Kidney epithelial cell (primary cell): ENCODE results near the gene STK16. TPM values are rescaled to one million over a fixed set of nuclear protein-coding genes. Genes with fewer than 3 reads are reported as not detected.
"Not testable (repeated sequence)": the region's sequence is repeated elsewhere in the genome, so short reads cannot be mapped to it uniquely, and the experiment has no call there.

Experiments used
- DNase-seq: peaks from one replicate; pipeline ENCODE4 v3.0.0-alpha.2; 2010; ENCODE audit warnings: low read depth
- H3K27me3 ChIP-seq: 2 replicates; pipeline ENCODE4 v1.6.0; 2011; ENCODE audit warnings: low read length; ENCODE audit not compliant: control insufficient read depth, insufficient read depth
- H3K36me3 ChIP-seq: 2 replicates; pipeline ENCODE4 v1.5.1; 2011; ENCODE audit warnings: low read length; ENCODE audit not compliant: control insufficient read depth, insufficient read depth
- H3K4me3 ChIP-seq: 2 replicates; pipeline ENCODE4 v1.5.1; 2011; ENCODE audit warnings: low read depth, mild to moderate bottlenecking, control low read depth, low read length
- CTCF ChIP-seq: IDR thresholded peaks from 2 replicates; pipeline ENCODE4 v1.5.1; 2011; ENCODE audit warnings: mild to moderate bottlenecking, moderate library complexity, low read length, control low read depth, inconsistent platforms; ENCODE audit not compliant: insufficient read depth, poor library complexity, severe bottlenecking
- total RNA-seq: library from RNA; depleted of rRNA; stranded (reverse); fragments of >200 nt; gene quantifications from 2 replicates; pipeline ENCODE4 v1.2.3, GENCODE V29; 2015

STK16 gene
- total RNA-seq, 1 donor from 2014 or later, result 30.0 TPM

- no peak for TF ChIP-seq CTCF
- DNase-seq, result no peak
- H3K27me3 ChIP-seq, result no peaks in the 10 kb centered on the region
- no peaks in the 10 kb centered on the region for H3K36me3 ChIP-seq
- H3K4me3 ChIP-seq, result no peak overlapping the region
These were observed 41.3 kb downstream of the STK16 start for GRCh38 chr2:219286436-219287115.

- not testable (repeated sequence) for DNase-seq, H3K4me3 ChIP-seq, H3K27me3 ChIP-seq, H3K36me3 ChIP-seq
These were observed 41.8 kb downstream of the STK16 start for GRCh38 chr2:219287116-219287440.

- no peak for DNase-seq
- Histone ChIP-seq H3K27me3 (no peaks in the 10 kb centered on the region), H3K36me3 (no peaks in the 10 kb centered on the region), H3K4me3 (no peak overlapping the region)
- no peak for TF ChIP-seq CTCF
These were observed 42.4 kb downstream of the STK16 start for GRCh38 chr2:219287580-219288265.

- Histone ChIP-seq H3K36me3 (no peaks in the 10 kb centered on the region), H3K4me3 (no peak overlapping the region), H3K27me3 (no peaks in the 10 kb centered on the region)
- DNase-seq, result no peak
- TF ChIP-seq CTCF, result no peak
These were observed 43.9 kb downstream of the STK16 start for GRCh38 chr2:219289195-219289536.

GRCh38 chr2:219289537-219290361 lies 44.5 kb downstream of the STK16 start:
- DNase-seq, result no peak
- H3K36me3 ChIP-seq, result no peaks in the 10 kb centered on the region
- no peak overlapping the region for H3K4me3 ChIP-seq
- no peak for TF ChIP-seq CTCF
- H3K27me3 ChIP-seq, result no peaks in the 10 kb centered on the region

- no peaks in the 10 kb centered on the region for H3K27me3 ChIP-seq
- H3K4me3 ChIP-seq, result no peak overlapping the region
- no peak for DNase-seq
- H3K36me3 ChIP-seq, result no peaks in the 10 kb centered on the region
- no peak for TF ChIP-seq CTCF
These were observed 45.3 kb downstream of the STK16 start for GRCh38 chr2:219290381-219291171.
